HG03342 (cell line): ENCODE data around the gene COL1A2.

Experiments used
- ATAC-seq: cut with Tn5 transposase; IDR thresholded peaks from one replicate; pipeline ENCODE4 v1.9.1; 2021; ENCODE audit warnings: mild to moderate bottlenecking, moderate library complexity; ENCODE audit not compliant: unreplicated experiment

COL1A2 gene

GRCh38 chr7:94432281-94432670 lies 37.6 kb downstream of the COL1A2 start:
- no peak for ATAC-seq

DNA sequence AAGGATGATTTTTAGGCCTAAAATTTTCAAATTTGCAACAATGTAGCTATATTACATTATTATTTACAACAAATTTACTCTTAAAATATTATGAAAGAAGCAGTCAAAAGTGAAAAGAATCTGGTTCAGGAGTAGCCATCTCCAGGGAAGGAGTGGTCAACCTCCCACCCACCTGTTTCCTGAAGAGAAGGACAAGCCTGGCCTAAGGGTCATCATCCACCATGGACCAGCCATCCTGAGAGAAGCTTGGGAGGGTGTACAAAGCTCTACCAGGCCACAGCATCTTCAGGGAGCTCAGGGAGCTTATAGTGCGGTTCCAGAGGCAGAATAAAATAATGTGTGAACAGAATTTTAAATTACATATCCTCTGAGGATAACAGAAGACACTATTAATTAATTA lies 38.1 kb downstream of the COL1A2 start:
- ATAC-seq, result no peak

GRCh38 chr7:94433224-94433623 lies 38.5 kb downstream of the COL1A2 start:
- ATAC-seq, result no peak

GRCh38 chr7:94434042-94434441 lies 39.3 kb downstream of the COL1A2 start:
- no peak for ATAC-seq

GRCh38 chr7:94436018-94436604 lies 41.4 kb downstream of the COL1A2 start:
- ATAC-seq, result peak; percentile 97

DNA sequence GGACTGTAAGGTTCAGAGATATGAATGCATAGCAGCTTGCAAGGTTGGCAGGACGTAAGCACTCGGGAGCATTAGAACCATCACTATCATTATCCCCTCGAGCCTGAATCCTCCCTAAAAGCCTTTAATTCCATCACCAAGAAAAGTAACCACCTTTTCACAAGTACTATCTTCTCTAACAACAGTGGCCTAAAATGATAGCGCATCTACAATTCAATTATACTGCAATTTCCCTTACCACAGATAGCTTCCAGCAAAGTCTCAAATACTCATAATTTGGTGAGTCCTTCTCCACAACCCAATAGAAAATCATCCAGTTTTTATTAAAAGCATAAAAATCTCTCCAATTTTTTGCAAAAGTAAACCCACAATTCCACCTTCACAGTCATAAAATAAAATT lies 42.0 kb downstream of the COL1A2 start:
- ATAC-seq, result no peak

- no peak for ATAC-seq
Measured at GRCh38 chr7:94439893-94440381, 45.2 kb downstream of the COL1A2 start.

DNA sequence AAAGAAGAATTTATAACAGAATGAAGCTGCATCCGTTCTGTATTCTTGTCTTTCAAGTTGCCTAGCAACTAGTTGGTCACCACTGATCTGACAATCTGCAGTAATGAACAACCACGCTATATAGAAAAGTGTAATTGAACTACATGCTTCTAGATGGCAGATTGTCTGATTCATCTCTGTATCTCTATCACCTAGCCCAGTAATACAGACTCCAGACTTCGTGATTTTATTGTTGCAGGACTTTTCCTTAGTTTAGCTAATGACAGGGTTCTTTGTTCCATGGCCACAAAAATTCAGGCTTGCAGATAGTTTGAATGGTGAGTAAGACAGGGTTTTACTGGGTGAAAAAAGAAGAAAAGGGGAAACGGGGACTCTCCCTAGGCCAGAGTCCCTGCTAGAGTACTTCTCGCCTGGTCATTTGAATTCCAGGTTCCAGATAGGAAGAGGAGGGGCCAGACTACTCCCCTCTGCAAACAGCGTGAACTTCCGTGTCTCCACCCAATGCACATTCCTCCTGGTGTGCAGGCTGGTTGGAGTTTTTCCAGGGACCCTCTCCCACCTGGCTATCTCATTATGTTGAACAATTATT lies 45.9 kb downstream of the COL1A2 start:
- ATAC-seq, result no peak

DNA sequence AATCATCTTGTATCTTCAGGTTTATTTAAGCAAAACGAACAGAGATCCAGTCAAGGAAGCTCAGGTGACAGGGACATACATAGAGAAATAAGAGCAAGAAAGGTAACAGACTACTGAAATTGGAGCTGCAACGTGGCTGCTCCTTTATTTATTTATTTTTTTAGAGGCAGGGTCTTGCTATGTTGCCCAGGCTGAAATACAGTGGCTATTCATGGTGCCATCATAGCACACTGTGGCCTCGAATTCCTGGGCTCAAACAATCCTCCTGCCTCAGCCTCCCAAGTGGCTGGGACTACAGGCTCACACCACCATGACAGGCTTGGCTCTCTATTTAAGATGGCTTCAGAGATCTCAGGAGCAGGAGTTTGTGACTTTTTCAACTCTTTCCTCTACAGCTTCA lies 46.4 kb downstream of the COL1A2 start:
- no peak for ATAC-seq

- ATAC-seq, result no peak
Measured at GRCh38 chr7:94442639-94443038, 47.9 kb downstream of the COL1A2 start.

- no peak for ATAC-seq
Measured at GRCh38 chr7:94444813-94445212, 50.1 kb downstream of the COL1A2 start.

- ATAC-seq, result no peak
Measured at GRCh38 chr7:94445696-94446194, 51.0 kb downstream of the COL1A2 start.

- ATAC-seq, result no peak
Measured at GRCh38 chr7:94446308-94446707, 51.6 kb downstream of the COL1A2 start.

DNA sequence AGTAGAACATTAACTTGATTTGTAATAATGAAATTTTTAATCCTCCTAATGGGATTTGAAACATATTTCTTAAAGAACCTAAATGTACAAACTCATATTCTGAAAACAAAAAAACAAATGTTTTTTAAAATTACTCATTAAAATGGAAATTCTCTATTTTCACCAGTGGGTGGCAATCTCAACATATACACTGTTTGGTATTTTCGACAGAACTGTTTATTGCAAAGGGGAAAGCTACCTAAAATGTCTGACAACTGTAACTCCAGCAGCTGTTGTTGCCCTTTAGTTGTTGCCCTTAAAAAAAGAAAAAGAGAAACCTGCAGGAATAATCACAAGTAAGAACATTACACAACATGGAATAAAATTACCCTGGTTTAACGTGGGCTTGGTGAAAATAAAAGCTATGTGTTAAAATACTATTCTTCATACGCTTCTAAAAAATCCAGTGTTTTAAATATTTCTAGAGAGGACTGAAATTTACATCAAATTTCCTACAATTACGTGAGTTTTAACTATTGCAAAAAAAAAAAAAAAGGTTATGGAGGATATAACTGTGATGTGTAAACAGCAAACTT lies 54.5 kb downstream of the COL1A2 start:
- ATAC-seq, result peak; percentile 92

DNA sequence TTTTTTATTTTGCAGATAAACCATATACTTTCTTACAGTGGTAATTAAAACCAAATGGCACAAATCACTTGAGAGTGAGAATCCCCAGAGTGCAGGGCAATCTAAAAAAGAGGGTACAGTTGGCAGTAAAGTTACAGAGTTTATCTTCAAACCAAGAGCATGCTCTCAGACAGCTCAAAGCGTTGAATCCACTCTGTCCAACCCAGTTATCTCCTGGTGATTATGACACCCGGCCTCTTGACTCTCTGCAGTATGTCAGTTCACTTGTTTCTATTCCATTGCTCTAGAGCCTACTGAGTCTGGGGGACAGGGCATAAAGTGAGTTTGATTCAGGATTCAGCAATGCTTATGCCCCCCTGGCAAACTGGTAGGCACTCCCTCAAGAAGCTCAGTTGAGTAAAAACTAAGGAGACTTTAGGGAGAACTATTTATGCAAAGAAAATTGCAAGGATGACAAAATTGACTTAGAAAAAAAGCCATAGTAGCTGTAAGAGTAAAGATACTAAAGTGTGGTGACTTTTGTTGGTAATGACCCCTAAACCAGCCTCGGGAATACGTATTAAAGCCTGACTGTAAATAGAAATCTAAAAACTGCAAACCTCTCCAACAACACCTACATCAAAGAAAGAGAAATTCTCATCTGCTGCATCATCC lies 55.5 kb downstream of the COL1A2 start:
- ATAC-seq, result no peak

DNA sequence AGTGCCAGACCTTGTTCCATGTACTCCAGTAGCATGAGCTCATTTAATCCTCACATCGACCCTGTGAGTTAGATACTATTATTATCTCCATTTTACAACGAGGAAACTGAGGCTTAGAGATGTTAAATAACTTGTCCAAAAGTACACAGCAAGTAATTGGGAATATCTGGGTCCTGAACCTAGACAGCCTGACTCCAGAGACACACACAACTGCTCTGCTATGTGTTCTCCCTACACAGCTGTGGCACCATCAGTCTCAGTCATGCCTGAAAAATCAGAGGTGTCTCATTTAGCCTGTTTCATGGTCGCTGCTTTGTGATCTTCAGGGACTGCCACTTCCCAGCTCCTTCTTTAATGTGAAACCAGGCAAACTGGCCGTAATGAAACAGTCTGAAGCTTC lies 56.5 kb downstream of the COL1A2 start:
- no peak for ATAC-seq

- ATAC-seq, result no peak
Measured at GRCh38 chr7:94452239-94452638, 57.5 kb downstream of the COL1A2 start.

DNA sequence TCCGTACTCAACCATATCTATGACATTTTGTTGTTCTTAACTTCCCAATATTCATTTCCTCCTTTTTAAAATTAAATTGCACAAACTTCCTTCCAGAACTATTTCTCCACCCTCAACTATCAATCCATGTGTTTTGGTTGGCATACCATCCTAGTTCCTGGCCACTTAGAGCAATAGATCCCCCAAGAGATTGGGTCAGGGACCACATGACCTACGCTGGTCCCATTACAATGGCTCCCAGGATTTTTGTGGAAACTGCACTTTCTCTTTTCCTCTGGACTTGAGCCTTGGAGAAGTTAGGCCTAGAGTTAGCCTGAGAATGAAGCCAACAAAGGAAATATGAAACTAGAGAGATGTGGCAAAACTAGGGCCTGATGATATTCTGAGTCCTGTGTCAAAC lies 59.2 kb downstream of the COL1A2 start:
- no peak for ATAC-seq

DNA sequence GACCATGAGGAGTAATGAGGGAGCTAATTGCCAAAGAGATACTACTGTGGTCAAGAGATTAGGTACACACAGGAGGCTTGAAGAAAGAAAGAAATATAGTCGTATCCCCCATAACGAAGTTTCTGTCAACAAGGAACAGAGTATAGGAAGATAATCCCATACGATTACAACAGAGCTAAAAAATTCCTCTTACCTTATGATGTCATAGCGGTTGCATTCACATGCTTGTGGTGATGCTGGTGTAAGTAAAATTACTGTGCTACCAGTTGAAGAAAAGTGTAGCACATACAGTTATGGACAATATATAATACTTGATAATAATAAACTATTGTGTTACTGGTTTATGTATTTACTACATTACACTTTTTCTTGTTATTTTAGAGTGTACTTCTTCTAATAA lies 63.3 kb downstream of the COL1A2 start:
- ATAC-seq, result no peak

GRCh38 chr7:94466516-94466915 lies 71.8 kb downstream of the COL1A2 start:
- ATAC-seq, result no peak

- no peak for ATAC-seq
Measured at GRCh38 chr7:94471604-94472003, 76.9 kb downstream of the COL1A2 start.

GRCh38 chr7:94472608-94473007 lies 77.9 kb downstream of the COL1A2 start:
- no peak for ATAC-seq
